Skeletal muscle cell (primary cell): ENCODE measurements around the gene ACOT6.
"Not testable (repeated sequence)": the region's sequence is repeated elsewhere in the genome, so short reads cannot be mapped to it uniquely, and the experiment has no call there.

Source experiments
- DNase-seq: peaks from one replicate; pipeline ENCODE4 v3.0.0-alpha.2; 2010; ENCODE audit warnings: low read depth
- H3K4me3 ChIP-seq: 2 replicates; pipeline ENCODE4 v1.5.1; 2011; ENCODE audit warnings: low read depth, mild to moderate bottlenecking, control low read depth, low read length, moderate library complexity

ACOT6 gene

DNA sequence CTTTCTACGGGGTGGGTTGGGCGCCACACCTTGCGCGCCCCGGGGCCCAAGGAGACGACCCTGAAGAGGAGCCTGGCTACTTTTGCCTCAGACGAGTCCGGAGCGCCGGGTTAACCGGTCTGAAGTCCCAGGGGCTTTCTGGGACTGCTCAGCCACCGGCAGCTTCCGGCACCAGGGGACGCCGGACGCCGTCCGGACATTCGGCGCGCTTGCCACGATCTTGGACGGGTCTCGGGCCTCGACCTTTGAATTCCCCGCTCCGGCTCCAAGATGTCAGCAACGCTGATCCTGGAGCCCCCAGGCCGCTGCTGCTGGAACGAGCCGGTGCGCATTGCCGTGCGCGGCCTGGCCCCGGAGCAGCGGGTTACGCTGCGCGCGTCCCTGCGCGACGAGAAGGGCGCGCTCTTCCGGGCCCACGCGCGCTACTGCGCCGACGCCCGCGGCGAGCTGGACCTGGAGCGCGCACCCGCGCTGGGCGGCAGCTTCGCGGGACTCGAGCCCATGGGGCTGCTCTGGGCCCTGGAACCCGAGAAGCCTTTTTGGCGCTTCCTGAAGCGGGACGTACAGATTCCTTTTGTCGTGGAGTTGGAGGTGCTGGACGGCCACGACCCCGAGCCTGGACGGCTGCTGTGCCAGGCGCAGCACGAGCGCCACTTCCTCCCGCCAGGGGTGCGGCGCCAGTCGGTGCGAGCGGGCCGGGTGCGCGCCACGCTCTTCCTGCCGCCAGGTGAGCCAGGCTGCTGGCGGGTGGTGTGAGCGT lies 20.4 kb upstream of the ACOT6 start, which contains the start of gene ACOT4:
Gene ACOT4, plus strand, starts transcription at position 184 of the 760 bp plus-strand sequence. Its CDS starts 87 bp downstream, at position 271.
- DNase-seq: no peak

DNA sequence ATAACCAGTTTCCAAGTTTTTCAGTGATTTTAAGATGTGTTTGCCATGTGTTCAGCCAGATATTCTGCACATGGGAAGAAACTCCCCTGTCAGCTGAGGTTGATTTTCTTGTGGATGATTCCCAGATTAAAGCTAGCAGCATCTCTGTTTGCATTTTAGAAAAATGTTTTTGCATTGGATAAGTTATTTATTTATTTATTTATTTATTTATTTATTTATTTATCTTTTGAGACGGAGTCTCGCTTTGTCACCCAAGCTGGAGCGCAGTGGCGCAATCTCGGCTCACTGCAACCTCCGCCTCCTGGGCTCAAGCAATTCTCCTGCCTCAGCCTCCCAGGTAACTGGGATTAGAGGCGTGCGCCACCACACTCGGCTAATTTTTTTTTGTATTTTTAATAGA lies 17.8 kb upstream of the ACOT6 start:
- no peak for DNase-seq
- H3K4me3 ChIP-seq: no peak overlapping the region

More for the DNA sequence above, 20.4 kb upstream of the ACOT6 start, which contains the start of gene ACOT4:
- H3K4me3 ChIP-seq: peak within 1 kb of the TSS; percentile 56

DNA sequence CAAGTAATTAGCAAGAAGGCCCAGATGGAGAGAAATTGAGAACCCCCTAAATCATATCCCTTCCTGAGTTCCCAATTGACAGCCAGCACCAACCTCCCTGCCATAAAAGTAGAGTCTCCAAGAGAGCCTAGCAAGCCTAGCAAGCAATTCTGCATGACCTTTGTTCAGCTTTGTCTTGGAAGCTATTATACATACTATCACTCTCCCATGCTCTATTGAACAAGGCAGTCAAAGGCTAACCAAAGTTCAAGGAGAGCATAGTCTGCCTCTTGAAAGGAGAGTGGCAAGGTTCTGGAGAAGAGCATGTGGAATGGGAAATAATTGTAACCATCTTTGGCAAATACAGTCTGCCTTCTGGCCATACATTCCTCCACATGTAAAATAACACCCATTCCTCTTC lies 12.8 kb upstream of the ACOT6 start:
- no peak overlapping the region for H3K4me3 ChIP-seq
- DNase-seq: no peak

DNA sequence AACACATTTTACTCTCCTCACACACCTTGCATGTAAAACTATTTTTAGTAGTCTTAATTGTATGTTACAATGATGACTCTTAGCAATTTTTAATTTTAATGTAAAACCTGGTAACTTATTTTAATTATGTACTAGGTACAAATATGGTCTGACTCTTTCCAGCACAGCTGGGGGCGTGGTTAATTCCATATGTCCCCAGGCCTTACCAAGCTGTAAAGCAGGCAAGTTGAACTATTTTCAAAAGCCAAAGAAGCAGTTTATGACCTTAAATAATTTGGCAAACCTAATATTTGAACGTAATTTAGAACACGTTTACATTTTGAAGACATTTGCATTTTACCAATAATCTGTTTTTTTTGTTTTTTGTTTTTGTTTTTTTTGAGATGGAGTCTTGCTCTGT lies 9.3 kb upstream of the ACOT6 start:
- no peak for DNase-seq
- no peak overlapping the region for H3K4me3 ChIP-seq

DNA sequence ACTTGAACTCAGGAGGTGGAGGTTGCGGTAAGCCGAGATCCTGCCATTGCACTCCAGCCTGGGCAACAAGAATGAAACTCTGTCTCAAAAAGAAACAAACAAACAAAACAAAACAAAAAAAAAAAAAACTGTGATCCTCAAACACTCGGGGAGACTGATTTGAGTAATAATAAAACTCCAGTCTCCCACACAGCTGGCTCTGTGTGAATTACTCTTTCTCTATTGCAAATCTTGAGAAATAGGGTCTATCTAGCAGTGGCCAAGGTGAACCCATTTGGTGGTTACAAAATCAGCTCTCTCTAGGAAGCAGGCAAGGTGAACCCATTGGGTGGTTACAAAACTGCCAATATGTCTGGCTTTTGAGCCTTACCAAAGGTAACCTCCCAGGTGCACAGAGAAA lies 6.0 kb upstream of the ACOT6 start:
- no peak overlapping the region for H3K4me3 ChIP-seq
- no peak for DNase-seq

DNA sequence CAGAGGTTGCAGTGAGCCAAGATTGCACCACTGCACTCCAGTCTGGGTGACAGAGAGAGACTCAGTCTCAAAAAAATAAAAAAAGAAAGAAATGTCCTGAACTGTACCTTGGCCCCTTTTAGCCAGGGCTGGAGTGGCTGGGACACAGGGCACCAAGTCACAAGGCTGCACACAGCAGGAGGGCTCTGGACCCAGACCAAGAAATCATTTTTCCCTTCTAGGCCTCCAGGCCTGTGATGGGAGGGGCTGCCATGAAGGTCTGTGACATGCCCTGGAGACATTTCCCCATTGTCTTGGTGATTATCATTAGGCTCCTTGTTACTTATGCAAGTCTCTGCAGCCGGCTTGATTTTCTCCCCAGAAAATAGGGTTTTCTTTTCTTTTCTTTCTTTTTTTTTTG lies 5.1 kb upstream of the ACOT6 start:
- no peak overlapping the region for H3K4me3 ChIP-seq
- no peak for DNase-seq

DNA sequence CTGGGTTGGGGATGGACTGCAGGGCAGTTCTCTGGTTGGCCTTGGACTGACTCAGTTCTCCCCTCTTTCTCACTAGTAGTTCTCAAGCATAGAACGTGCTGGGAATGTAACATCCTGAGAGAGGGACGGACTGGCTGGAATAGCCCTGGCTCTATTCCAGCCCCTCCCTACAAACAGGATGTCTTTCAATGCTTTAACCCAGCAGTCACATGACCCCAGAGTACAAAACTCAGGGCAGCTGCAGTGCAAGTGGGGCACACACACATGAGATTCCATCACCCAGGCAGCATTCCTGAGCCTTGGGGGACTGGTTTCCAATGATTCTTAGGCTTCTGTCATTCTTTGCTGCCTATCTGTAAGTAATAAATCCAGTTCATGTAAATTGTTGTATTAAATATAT lies 1.6 kb upstream of the ACOT6 start:
- no peak overlapping the region for H3K4me3 ChIP-seq
- no peak for DNase-seq

DNA sequence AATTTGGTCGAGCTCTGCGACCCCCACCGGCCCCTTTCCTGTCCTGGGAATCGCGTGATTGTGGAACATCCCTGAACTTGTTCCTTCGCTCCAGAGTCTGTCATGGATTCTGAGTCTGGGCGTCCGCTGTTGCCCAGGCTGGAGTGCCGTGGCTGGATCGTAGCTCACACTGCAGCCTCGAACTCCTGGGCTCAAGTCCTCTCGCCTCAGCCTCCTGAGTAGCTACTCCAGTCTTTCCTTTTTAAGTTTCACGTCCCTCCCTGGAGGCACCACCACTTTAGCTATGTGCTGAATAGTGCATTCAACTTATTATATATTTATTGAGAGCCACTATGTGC lies 698 bp downstream of the ACOT6 start:
- H3K4me3 ChIP-seq: peak overlapping the region; percentile 66
- DNase-seq: no peak

DNA sequence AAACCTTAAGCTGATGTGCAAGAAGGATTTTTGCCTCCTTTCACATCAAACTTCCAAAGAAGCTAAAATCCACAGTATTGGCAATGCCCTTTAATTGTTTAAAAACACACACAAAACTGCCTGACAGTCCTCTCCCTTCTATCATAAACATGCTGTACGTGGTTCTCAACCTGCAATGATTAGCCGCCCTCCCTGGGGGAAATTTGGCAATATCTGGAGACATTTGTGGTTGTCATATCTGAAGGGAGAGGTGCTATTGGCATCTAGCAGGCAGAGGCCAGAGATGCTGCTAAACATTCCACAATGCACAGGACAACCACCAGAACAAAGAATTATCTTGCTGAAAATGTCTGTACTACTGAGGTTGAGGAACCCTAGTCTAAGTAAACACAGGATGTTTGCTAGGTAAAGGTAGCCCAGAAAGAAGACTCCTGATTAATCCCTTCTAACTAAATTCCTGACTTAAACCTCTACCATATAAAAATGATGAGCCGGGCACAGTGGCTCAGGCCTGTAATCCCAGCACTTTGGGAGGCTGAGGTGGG lies 1.2 kb downstream of the ACOT6 start:
- H3K4me3 ChIP-seq: no peak overlapping the region

DNA sequence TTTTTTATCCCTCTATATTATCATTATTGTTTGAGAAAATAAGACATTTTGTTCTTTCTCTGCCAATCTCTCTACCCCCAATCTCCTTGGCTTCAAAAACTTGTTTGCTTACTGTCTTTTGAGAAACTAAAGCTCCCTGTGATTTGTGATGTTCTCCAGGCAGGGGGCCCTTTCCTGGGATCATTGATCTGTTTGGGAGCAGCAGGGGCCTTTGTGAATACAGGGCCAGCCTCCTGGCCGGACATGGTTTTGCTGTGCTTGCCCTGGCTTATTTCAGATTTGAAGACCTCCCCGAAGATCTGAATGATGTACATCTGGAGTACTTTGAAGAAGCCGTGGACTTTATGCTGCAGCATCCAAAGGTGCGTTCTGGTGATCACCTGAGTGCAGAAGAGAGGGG lies 4.5 kb downstream of the ACOT6 start:
- no peak overlapping the region for H3K4me3 ChIP-seq
- no peak for DNase-seq

More for the DNA sequence above, 1.2 kb downstream of the ACOT6 start:
- no peak for DNase-seq

DNA sequence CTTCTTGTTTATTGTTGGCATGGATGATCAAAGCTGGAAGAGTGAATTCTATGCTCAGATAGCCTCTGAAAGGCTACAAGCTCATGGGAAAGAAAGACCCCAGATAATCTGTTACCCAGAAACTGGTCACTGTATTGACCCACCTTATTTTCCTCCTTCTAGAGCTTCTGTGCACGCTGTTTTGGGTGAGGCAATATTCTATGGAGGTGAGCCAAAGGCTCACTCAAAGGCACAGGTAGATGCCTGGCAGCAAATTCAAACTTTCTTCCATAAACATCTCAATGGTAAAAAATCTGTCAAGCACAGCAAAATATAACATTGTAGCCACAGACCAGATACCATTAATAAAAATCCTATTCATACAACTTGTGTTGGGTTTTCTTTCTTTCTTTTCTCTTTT lies 7.2 kb downstream of the ACOT6 start:
- DNase-seq: no peak
- no peak overlapping the region for H3K4me3 ChIP-seq

DNA sequence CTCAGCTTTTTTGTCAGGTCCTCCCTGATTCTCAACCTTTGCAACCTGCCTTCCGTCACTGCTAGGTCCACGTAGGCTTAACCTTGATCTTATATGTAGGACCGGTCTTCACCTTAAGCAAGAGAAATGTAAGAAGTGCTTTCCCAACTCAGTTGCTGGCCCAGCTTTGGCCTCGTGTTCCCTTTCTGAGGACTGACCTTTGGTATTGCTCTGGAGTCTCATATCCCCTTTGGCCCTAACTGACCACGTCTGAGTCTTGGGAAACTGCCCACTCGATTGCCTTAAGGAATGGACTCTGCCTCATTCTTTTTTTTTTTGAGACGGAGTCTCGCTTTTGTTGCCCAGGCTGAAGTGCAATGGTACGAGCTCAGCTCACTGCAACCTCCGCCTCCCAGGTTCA lies 8.0 kb downstream of the ACOT6 start:
- H3K4me3 ChIP-seq: no peak overlapping the region
- DNase-seq: no peak

DNA sequence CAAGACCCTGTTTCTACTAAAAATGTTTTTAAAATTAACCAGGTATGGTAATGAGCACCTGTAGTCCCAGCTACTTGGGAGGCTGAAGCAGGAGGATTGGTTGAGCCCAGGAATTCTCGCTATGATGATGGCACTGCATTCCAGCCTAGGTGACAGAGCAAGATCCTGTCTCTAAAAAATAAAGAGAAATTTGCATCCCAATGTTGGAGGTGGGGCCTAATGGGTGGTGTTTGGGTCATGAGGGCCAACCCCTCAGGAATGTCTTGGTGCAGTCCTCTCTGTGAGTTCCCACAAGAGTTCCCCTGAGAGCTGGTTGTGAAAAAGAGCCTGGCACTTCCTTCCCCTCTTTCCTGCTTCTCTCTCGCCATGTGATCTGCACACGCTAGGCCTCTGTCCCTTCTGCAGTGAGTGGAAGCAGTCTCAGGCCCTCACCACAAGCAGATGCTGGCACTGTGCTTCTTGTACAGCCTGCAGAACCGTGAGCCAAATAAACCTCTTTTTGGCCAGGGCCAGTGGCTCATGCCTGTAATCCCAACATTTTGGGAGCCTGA lies 11.3 kb downstream of the ACOT6 start:
- no peak for DNase-seq
- no peak overlapping the region for H3K4me3 ChIP-seq

DNA sequence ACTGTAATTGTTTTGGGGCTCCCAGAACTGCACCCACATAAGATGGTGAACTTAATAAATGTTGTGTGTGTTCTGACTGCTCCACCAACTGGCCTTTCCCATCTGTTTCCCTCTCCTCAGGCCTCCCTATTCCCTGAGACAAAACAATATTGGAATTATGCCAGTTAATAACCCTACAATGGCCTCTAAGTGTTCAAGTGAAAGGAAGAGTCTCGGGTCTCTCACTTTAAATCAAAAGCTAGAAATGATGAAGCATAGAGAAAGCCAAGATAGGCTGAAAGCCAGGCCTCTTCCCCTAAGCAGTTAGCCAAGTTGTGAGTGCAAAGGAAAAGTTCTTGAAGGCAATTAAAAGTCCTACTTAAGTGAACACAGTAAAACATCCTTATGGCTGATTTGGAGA lies 13.4 kb downstream of the ACOT6 start:
- DNase-seq: no peak

DNA sequence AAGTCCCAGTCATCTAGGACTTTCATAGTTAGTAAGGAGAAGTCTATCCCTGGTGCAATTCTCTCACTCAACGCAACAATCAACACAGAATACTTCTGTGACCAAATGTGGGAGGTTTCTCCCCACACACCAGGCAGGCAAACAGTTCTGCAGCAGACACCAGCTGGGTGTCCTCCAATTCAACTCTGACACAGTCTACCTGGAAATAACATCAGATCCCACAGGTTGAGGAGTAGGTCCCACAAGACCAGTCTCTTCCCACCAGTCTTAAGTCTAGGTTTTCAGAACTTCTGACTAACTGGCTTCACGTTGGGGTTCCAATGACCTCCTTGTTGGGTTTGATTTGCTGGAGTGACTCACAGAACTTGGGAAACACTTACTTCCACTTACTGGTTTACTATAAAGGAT lies 14.8 kb downstream of the ACOT6 start:
- H3K4me3 ChIP-seq: no peak overlapping the region
- DNase-seq: no peak

More for the DNA sequence above, 13.4 kb downstream of the ACOT6 start:
- H3K4me3 ChIP-seq: no peak overlapping the region

DNA sequence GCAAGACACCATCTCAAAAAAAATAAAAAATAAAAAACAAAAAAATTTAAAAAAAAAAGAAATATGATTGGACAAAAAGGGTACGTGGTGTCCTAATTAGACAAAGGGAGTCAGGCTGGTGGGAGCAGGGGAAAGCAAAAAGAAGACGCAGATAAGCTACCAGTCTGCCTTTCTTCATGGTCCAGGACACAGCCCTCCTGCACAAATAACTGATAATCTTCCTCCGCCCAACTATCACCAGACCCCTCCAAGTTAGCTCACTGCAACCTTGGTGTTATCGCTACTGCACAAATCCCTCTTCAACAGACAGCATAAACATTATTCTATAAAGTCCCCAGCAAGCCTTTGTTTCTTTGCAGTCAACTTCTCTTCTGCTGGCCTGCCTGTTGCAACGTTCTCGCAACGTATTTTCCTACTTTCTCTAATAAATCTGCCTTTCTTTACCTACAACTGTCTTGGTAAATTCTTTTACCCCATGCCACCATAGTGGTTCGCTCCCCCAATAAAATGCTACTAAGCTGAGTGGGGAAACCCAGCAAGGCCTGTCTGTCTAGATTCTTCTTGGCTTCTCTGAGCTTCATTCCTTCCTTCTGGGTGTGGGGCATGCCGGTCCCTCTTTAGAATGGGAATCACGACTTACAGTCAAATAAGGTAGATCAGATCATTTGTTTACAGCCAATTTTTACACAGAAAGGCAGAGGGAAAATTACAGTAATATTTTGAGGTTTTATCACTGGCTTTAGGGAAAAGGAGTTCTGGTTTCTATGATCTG lies 17.9 kb downstream of the ACOT6 start:
- H3K4me3 ChIP-seq: no peak overlapping the region
- DNase-seq: no peak

DNA sequence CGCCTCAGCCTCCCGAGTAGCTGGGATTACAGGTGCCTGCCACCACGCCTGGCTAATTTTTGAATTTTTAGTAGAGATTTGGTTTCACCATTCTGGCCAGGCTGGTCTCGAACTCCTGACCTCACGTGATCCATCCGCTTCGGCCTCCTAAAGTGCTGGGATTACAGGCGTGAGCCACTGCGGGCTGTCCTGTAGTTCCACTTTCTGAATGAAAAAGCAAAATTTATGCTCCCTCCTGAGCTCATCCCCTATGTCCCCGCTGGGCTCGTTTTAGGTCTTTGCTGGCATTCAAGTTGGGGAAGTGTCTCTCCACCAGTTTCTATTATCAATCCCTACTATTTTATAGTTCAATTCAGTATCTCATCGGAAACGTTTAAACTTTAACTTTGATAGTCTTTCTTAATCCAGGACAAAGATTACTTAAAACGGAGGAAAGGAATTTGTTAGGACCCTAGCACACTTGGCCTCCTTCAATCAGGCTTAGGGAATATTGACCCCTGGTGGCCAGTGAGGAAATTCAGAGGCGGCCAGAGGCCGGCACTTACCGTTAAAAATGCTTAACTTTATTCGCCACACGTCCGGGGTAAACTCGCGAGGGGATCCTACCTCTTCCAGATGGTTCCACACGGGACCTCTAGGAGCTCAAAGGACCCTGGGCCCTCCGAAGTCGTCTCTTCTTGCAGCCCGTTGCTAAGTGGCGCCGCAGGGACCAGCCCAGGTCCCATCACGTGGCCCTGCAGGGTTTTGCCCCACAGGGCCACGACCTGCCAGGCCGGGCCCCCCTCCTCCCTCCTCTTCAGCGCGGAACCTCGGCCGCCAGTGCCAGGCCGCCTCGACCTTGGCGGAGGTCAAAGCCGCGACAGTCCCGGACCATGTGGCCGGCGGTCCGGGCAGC lies 21.0 kb downstream of the ACOT6 start:
- DNase-seq: no peak
- peak overlapping the region; percentile 49 for H3K4me3 ChIP-seq

DNA sequence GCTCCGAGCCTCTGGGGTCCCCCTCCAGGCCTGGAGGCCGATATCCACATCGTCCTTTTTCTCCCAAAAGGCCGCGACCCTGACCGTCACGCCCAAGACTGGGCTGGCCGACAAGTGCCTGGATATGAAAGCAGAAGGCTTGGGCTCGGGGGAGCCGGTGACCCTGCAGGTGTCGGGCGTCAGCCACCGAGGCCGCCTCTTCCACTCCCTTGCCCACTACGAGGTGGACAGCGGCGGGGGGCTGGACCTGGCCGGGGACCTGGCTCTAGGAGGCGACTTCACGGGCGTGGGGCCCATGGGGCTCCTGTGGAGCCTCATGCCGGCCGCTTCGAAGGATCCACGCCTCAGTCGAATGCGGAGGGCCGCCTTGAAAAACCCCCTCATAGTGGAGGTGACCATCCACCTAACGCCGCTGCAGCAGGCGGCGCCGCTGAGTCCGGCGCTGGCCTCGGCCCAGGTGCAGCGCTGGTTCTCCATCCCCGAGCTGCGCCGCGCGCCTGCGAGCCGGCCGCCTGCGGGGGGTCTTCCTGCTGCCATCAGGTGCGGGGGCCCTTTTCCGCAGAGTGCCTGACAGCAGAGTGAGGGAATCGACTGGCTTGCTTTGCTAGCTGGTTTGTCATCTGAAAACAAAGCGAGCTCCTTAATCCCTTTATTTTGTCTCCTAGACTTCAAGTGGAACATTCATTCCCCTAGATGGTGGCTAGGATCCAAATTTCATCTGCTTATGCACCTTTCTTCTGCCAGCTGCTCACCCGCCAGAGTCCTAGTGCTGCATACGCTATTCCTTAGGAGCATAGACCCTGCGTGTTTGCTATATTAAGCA lies 21.9 kb downstream of the ACOT6 start:
- peak overlapping the region; percentile 49 for H3K4me3 ChIP-seq
- DNase-seq: no peak

DNA sequence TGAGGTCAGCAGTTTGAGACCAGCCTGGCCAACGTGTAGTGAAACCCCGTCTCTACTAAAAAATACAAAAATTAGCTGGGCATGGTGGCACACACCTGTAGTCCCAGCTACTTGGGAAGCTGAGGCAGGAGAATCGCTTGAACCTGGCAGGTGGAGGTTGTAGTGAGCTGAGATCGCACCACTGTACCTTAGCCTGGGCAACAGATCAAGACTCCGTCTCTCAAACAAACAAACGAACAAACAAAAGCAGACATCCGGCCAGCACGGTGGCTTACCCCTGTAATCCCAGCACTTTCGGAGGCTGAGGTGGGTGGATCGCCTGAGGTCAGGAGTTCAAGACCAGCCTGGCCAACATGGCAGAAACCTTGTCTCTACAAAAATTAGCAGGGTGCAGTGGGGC lies 24.0 kb downstream of the ACOT6 start:
- not testable (repeated sequence) for H3K4me3 ChIP-seq, DNase-seq
